Cardiac muscle cell (in vitro differentiated cells and primary cell): ENCODE measurements around the gene FNBP1. TPM values are rescaled to one million over a fixed set of nuclear protein-coding genes. Genes with fewer than 3 reads are reported as not detected.

Source experiments
- DNase-seq, 2 donors: peaks; one replicate each; pipeline versions ENCODE4 v3.0.0 to v3.0.0-alpha.2; 2010 to 2017; ENCODE audit warnings: low read depth in 1 of 2, low spot score in 1 of 2
- H3K27ac ChIP-seq: fragments of 200-600 bp; sonication (generic); 2 replicates; pipeline ENCODE4 v1.5.1; 2016
- H3K27me3 ChIP-seq: fragments of 200-600 bp; sonication (generic); 2 replicates; pipeline ENCODE4 v1.6.0; 2016; ENCODE audit warnings: control low read depth
- H3K36me3 ChIP-seq: fragments of 200-600 bp; sonication (generic); 2 replicates; pipeline ENCODE4 v1.5.1; 2016; ENCODE audit warnings: control low read depth
- H3K4me1 ChIP-seq: fragments of 200-600 bp; sonication (generic); 2 replicates; pipeline ENCODE4 v1.8.1; 2017; ENCODE audit warnings: low read depth, mild to moderate bottlenecking, mixed run types
- H3K4me3 ChIP-seq: fragments of 200-600 bp; sonication (generic); 2 replicates; pipeline ENCODE4 v1.5.1; 2016; ENCODE audit warnings: mild to moderate bottlenecking
- H3K9me3 ChIP-seq: fragments of 200-600 bp; sonication (generic); 2 replicates; pipeline ENCODE4 v1.5.1; 2017; ENCODE audit warnings: low read depth, mild to moderate bottlenecking, control low read depth
- CTCF ChIP-seq: IDR thresholded peaks from 2 replicates; pipeline ENCODE4 v1.5.1; 2012; ENCODE audit warnings: low read depth, mild to moderate bottlenecking, low read length
- polyA plus RNA-seq: library from polyadenylated mRNA; unstranded; fragments of >200 nt; fragmentation: Nextera tagmentation; extraction: Ambion mirVana; gene quantifications from 2 replicates; pipeline ENCODE4 v1.2.1, GENCODE V29; 2016
- total RNA-seq: library from RNA; depleted of rRNA; stranded (reverse); fragments of >200 nt; gene quantifications from 2 replicates; pipeline ENCODE4 v1.2.3, GENCODE V29; 2016

Gene FNBP1
- total and polyA plus RNA-seq, 2 experiments from 2014 or later = 20.5 to 37.9 TPM

- peaks cover 6% of the 10 kb centered on the region for H3K36me3 ChIP-seq
- no peak for DNase-seq
- H3K9me3 ChIP-seq = no peaks in the 10 kb centered on the region
- TF ChIP-seq CTCF = no peak
- no peaks in the 10 kb centered on the region for H3K4me1 ChIP-seq
- H3K4me3 ChIP-seq = no peak overlapping the region
- no peaks in the 10 kb centered on the region for H3K27me3 ChIP-seq
- H3K27ac ChIP-seq = no peak overlapping the region
Measured at GRCh38 chr9:129921905-129922304, 121.1 kb downstream of the FNBP1 start.

- H3K36me3 ChIP-seq = peaks cover 4% of the 10 kb centered on the region
- TF ChIP-seq CTCF = no peak
- no peak overlapping the region for H3K4me3 ChIP-seq
- H3K4me1 ChIP-seq = no peaks in the 10 kb centered on the region
- no peak for DNase-seq
- H3K27me3 ChIP-seq = no peaks in the 10 kb centered on the region
- H3K27ac ChIP-seq = no peak overlapping the region
- no peaks in the 10 kb centered on the region for H3K9me3 ChIP-seq
Measured at GRCh38 chr9:129919841-129920240, 123.1 kb downstream of the FNBP1 start.

GRCh38 chr9:129919277-129919676 lies 123.7 kb downstream of the FNBP1 start:
- Histone ChIP-seq H3K36me3 (peaks cover 5% of the 10 kb centered on the region), H3K9me3 (no peaks in the 10 kb centered on the region), H3K4me1 (no peaks in the 10 kb centered on the region), H3K27me3 (no peaks in the 10 kb centered on the region), H3K4me3 (no peak overlapping the region), H3K27ac (no peak overlapping the region)
- DNase-seq = no peak
- no peak for TF ChIP-seq CTCF

GRCh38 chr9:129918296-129918950 lies 124.6 kb downstream of the FNBP1 start:
- no peaks in the 10 kb centered on the region for H3K9me3 ChIP-seq
- TF ChIP-seq CTCF = no peak
- H3K27me3 ChIP-seq = no peaks in the 10 kb centered on the region
- H3K4me1 ChIP-seq = no peaks in the 10 kb centered on the region
- no peak overlapping the region for H3K27ac ChIP-seq
- peaks cover 5% of the 10 kb centered on the region for H3K36me3 ChIP-seq
- H3K4me3 ChIP-seq = no peak overlapping the region
- no peak for DNase-seq

GRCh38 chr9:129916707-129917106 lies 126.3 kb downstream of the FNBP1 start:
- Histone ChIP-seq H3K27ac (no peak overlapping the region), H3K4me1 (no peaks in the 10 kb centered on the region)

More at GRCh38 chr9:129916707-129917106, 126.3 kb downstream of the FNBP1 start:
- Histone ChIP-seq H3K9me3 (no peaks in the 10 kb centered on the region), H3K27me3 (no peaks in the 10 kb centered on the region), H3K36me3 (peaks cover 5% of the 10 kb centered on the region), H3K4me3 (no peak overlapping the region)
- TF ChIP-seq CTCF = no peak
- no peak for DNase-seq
